HepG2 (cell line): ENCODE measurements around the gene SLC35D2. TPM values are rescaled to one million over a fixed set of nuclear protein-coding genes. Genes with fewer than 3 reads are reported as not detected.
A peak's percentile ranks its signal among the peaks of the same experiment; 100 is the strongest.

Source experiments
- ATF4 ChIP-seq, 2 experiments: fragments of 450-650 bp in 1 of 2; sonication (generic) in 1 of 2; formaldehyde crosslinking; IDR thresholded peaks; 2 replicates each; pipeline versions ENCODE4 v1.5.0 to v1.8.0; 2020 to 2022; ENCODE audit warnings: mild to moderate bottlenecking in 1 of 2, missing genetic modification reagents in 1 of 2
- BCL6 ChIP-seq: IDR thresholded peaks from 2 replicates; pipeline ENCODE4 v1.6.1; 2016; ENCODE audit warnings: missing genetic modification reagents, missing compliant biosample characterization
- CEBPB ChIP-seq: IDR thresholded peaks from 2 replicates; pipeline ENCODE4 v1.6.1; 2011; ENCODE audit warnings: low read depth, low read length, improper control_type of control experiment, borderline replicate concordance
- ELF3 ChIP-seq: IDR thresholded peaks from 2 replicates; pipeline ENCODE4 v1.6.1; 2016; ENCODE audit warnings: missing genetic modification reagents, missing compliant biosample characterization
- ELF4 ChIP-seq: sonication (generic); formaldehyde crosslinking; IDR thresholded peaks from 2 replicates; pipeline ENCODE4 v1.5.0; 2020; ENCODE audit warnings: missing genetic modification reagents, mild to moderate bottlenecking, moderate library complexity, borderline replicate concordance
- FOXA3 ChIP-seq: IDR thresholded peaks from 2 replicates; pipeline ENCODE4 v1.6.1; 2016; ENCODE audit warnings: missing genetic modification reagents, missing compliant biosample characterization
- GABPB1 ChIP-seq: IDR thresholded peaks from 2 replicates; pipeline ENCODE4 v1.6.1; 2016; ENCODE audit warnings: mild to moderate bottlenecking, missing genetic modification reagents, moderate library complexity, missing compliant biosample characterization
- GATAD2A ChIP-seq: IDR thresholded peaks from 2 replicates; pipeline ENCODE4 v1.6.1; 2016
- HNRNPLL ChIP-seq: fragments of 200-400 bp; formaldehyde crosslinking; IDR thresholded peaks from 2 replicates; pipeline ENCODE4 v1.6.1; 2017; ENCODE audit warnings: mild to moderate bottlenecking, low read depth, low read length; ENCODE audit not compliant: poor library complexity, severe bottlenecking
- HOXD1 ChIP-seq: sonication (generic); formaldehyde crosslinking; IDR thresholded peaks from 2 replicates; pipeline ENCODE4 v1.5.0; 2020; ENCODE audit warnings: missing genetic modification reagents
- KMT2B ChIP-seq: IDR thresholded peaks from 2 replicates; pipeline ENCODE4 v1.6.1; 2016; ENCODE audit warnings: missing genetic modification reagents, missing compliant biosample characterization
- MLLT10 ChIP-seq: sonication (generic); formaldehyde crosslinking; IDR thresholded peaks from 2 replicates; pipeline ENCODE4 v1.4.0; 2020; ENCODE audit warnings: missing genetic modification reagents
- MTA1 ChIP-seq: sonication (generic); formaldehyde crosslinking; IDR thresholded peaks from 2 replicates; pipeline ENCODE4 v1.4.0; 2020; ENCODE audit warnings: missing genetic modification reagents, mild to moderate bottlenecking, borderline replicate concordance
- SOX5 ChIP-seq: IDR thresholded peaks from 2 replicates; pipeline ENCODE4 v1.6.1; 2016; ENCODE audit warnings: borderline replicate concordance
- SPEN ChIP-seq: sonication (generic); formaldehyde crosslinking; IDR thresholded peaks from 2 replicates; pipeline ENCODE4 v1.5.1; 2020; ENCODE audit warnings: low read depth, mild to moderate bottlenecking, missing genetic modification reagents
- ZBTB33 ChIP-seq: sonication (generic); formaldehyde crosslinking; IDR thresholded peaks from 2 replicates; pipeline ENCODE4 v1.4.0; 2020; ENCODE audit warnings: missing genetic modification reagents
- ZFYVE20 ChIP-seq: sonication (generic); formaldehyde crosslinking; IDR thresholded peaks from 2 replicates; pipeline ENCODE4 v1.8.0; 2023; ENCODE audit warnings: low read depth, mild to moderate bottlenecking, moderate library complexity, missing genetic modification reagents, borderline replicate concordance
- ZKSCAN8 ChIP-seq: IDR thresholded peaks from 2 replicates; pipeline ENCODE4 v1.6.1; 2016; ENCODE audit warnings: borderline replicate concordance, missing genetic modification reagents, missing compliant biosample characterization
- ZNF746 ChIP-seq: sonication (generic); formaldehyde crosslinking; IDR thresholded peaks from 2 replicates; pipeline ENCODE4 v1.8.0; 2022; ENCODE audit warnings: mild to moderate bottlenecking, missing genetic modification reagents
- ZNF777 ChIP-seq: sonication (generic); formaldehyde crosslinking; IDR thresholded peaks from 2 replicates; pipeline ENCODE4 v1.4.0; 2020; ENCODE audit warnings: missing genetic modification reagents
- polyA plus RNA-seq, 8 experiments: library from polyadenylated mRNA; depleted of rRNA in 3 of 8; stranded (reverse) in 7 of 8; unstranded in 1 of 8; fragments of >200 nt; fragmentation: Illumina TruSeq in 4 of 8; extraction: Trizol in 4 of 8; gene quantifications; 2 replicates each; pipeline versions ENCODE4 v1.2.1 to v1.2.3, GENCODE V29; 2011 to 2016; ENCODE audit warnings: low read depth in 4 of 8, missing spikeins in 1 of 8, mixed read lengths in 1 of 8; ENCODE audit not compliant: insufficient read depth in 1 of 8
- total RNA-seq, 5 experiments: library from RNA; depleted of rRNA; stranded (reverse); fragments of >200 nt; fragmentation: Illumina TruSeq; extraction: Trizol; gene quantifications; 2 replicates each; pipeline ENCODE4 v1.2.3, GENCODE V29; 2016; ENCODE audit warnings: low read depth in 1 of 5
- TF ChIP-seq, protein P1 (sequence below): IDR thresholded peaks from 2 replicates; pipeline ENCODE4 v1.4.0; 2020; ENCODE audit warnings: mild to moderate bottlenecking, missing genetic modification reagents
- TF ChIP-seq, protein P2 (sequence below): sonication (generic); formaldehyde crosslinking; IDR thresholded peaks from 2 replicates; pipeline ENCODE4 v1.9.0; 2021; ENCODE audit warnings: missing genetic modification reagents, mild to moderate bottlenecking, borderline replicate concordance

The SLC35D2 gene
- total and polyA plus RNA-seq, 2 of the 13 experiments (the other 11 are each of a cell fraction or from before 2014, with no cell fraction given), result 96.2 to 103 TPM

GRCh38 chr9:96429732-96430131, 46.2 kb upstream of the SLC35D2 start (continued):
- TF ChIP-seq, protein P1, sequence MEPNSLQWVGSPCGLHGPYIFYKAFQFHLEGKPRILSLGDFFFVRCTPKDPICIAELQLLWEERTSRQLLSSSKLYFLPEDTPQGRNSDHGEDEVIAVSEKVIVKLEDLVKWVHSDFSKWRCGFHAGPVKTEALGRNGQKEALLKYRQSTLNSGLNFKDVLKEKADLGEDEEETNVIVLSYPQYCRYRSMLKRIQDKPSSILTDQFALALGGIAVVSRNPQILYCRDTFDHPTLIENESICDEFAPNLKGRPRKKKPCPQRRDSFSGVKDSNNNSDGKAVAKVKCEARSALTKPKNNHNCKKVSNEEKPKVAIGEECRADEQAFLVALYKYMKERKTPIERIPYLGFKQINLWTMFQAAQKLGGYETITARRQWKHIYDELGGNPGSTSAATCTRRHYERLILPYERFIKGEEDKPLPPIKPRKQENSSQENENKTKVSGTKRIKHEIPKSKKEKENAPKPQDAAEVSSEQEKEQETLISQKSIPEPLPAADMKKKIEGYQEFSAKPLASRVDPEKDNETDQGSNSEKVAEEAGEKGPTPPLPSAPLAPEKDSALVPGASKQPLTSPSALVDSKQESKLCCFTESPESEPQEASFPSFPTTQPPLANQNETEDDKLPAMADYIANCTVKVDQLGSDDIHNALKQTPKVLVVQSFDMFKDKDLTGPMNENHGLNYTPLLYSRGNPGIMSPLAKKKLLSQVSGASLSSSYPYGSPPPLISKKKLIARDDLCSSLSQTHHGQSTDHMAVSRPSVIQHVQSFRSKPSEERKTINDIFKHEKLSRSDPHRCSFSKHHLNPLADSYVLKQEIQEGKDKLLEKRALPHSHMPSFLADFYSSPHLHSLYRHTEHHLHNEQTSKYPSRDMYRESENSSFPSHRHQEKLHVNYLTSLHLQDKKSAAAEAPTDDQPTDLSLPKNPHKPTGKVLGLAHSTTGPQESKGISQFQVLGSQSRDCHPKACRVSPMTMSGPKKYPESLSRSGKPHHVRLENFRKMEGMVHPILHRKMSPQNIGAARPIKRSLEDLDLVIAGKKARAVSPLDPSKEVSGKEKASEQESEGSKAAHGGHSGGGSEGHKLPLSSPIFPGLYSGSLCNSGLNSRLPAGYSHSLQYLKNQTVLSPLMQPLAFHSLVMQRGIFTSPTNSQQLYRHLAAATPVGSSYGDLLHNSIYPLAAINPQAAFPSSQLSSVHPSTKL (CRISPR knock-in tag), result peak; percentile 75
- TF ChIP-seq MTA1 (CRISPR knock-in tag) (no peak), CEBPB (peak; percentile 88), ZKSCAN8 (0 out of 2 replicates have a peak, but pooled peaks have one; percentile 36), HNRNPLL (no peak), ELF4 (CRISPR knock-in tag) (no peak), FOXA3 (peak; percentile 59), KMT2B (CRISPR knock-in tag) (no peak), SOX5 (CRISPR knock-in tag) (peak; percentile 96), ZNF746 (no peak), MLLT10 (CRISPR knock-in tag) (no peak), SPEN (CRISPR knock-in tag) (no peak), ATF4 (CRISPR knock-in tag; IDR thresholded peaks at IDR 0.05) (peak in 1 of 2 experiments; percentile 23; a peak in 1 of 4 replicates), BCL6 (CRISPR knock-in tag) (0 out of 2 replicates have a peak, but pooled peaks have one; percentile 25), ZBTB33 (CRISPR knock-in tag) (no peak), GATAD2A (CRISPR knock-in tag) (peak; percentile 68), ELF3 (CRISPR knock-in tag) (peak; percentile 59), HOXD1 (CRISPR knock-in tag) (no peak), ZNF777 (CRISPR knock-in tag) (no peak), ZFYVE20 (CRISPR knock-in tag) (no peak), GABPB1 (CRISPR knock-in tag) (no peak)
- TF ChIP-seq, protein P2, sequence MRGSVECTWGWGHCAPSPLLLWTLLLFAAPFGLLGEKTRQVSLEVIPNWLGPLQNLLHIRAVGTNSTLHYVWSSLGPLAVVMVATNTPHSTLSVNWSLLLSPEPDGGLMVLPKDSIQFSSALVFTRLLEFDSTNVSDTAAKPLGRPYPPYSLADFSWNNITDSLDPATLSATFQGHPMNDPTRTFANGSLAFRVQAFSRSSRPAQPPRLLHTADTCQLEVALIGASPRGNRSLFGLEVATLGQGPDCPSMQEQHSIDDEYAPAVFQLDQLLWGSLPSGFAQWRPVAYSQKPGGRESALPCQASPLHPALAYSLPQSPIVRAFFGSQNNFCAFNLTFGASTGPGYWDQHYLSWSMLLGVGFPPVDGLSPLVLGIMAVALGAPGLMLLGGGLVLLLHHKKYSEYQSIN (CRISPR knock-in tag), result no peak
